Measurements from ENCODE around the gene MYMK.

- TF ChIP-seq CTCF (IDR thresholded peaks at IDR 0.05) (no peak), POLR2A (IDR thresholded peaks at IDR 0.05) (no peak), POLR2AphosphoS5 (IDR thresholded peaks at IDR 0.05) (no peak), EP300 (IDR thresholded peaks at IDR 0.05) (no peak)
These were observed 7.0 kb downstream of the MYMK start for GRCh38 chr9:133517711-133518110.

All from sigmoid colon (tissue), 4 donors.